Activated CD8-positive, alpha-beta memory T cell treated with anti-CD3 and anti-CD28 coated beads for 48 hours (primary cell): Measurements from ENCODE around the gene HTRA2.

Experiments used
- DNase-seq, 3 experiments: peaks; one replicate each; pipeline ENCODE4 v3.0.0-alpha.2; 2020; ENCODE audit warnings: low read depth in 2 of 3, low spot score in 2 of 3

HTRA2 gene

GRCh38 chr2:74499940-74500577 lies 29.7 kb upstream of the HTRA2 start:
- DNase-seq = no peak

GRCh38 chr2:74500578-74500946 lies 29.2 kb upstream of the HTRA2 start:
- DNase-seq = no peak

GRCh38 chr2:74501335-74502071 lies 28.2 kb upstream of the HTRA2 start:
- DNase-seq = no peak

- DNase-seq = no peak
Measured at GRCh38 chr2:74502147-74502719, 27.5 kb upstream of the HTRA2 start.

GRCh38 chr2:74502720-74503505 lies 26.8 kb upstream of the HTRA2 start:
- peak in 1 of 3 experiments; percentile 52 for DNase-seq

GRCh38 chr2:74503506-74504475 lies 25.9 kb upstream of the HTRA2 start:
- DNase-seq = no peak

- DNase-seq = no peak
Measured at GRCh38 chr2:74504591-74504990, 25.1 kb upstream of the HTRA2 start.

GRCh38 chr2:74505448-74506246 lies 24.1 kb upstream of the HTRA2 start:
- DNase-seq = no peak

- peak; percentile 92 to 98 (median 94) for DNase-seq
Measured at GRCh38 chr2:74507145-74507925, 22.4 kb upstream of the HTRA2 start, which contains the start of gene PCGF1. PCGF1 (minus strand) TSS chr2:74507695; CDS start chr2:74507668, 27 bp downstream.

GRCh38 chr2:74507926-74508520 lies 21.7 kb upstream of the HTRA2 start:
- no peak for DNase-seq

- no peak for DNase-seq
Measured at GRCh38 chr2:74510272-74510671, 19.5 kb upstream of the HTRA2 start.

- DNase-seq = no peak
Measured at GRCh38 chr2:74511104-74511989, 18.4 kb upstream of the HTRA2 start.

- DNase-seq = no peak
Measured at GRCh38 chr2:74512744-74513604, 16.8 kb upstream of the HTRA2 start.

GRCh38 chr2:74513605-74514367 lies 15.9 kb upstream of the HTRA2 start:
- DNase-seq = no peak

GRCh38 chr2:74514368-74515270 lies 15.1 kb upstream of the HTRA2 start, which contains the start of gene TLX2:
TLX2 (plus strand) TSS chr2:74514450; CDS start chr2:74514807, 357 bp downstream.
- DNase-seq = no peak
